VCaP (cell line): ENCODE measurements around the gene RAB6B.

Experiments used
- H3K27ac ChIP-seq: fragments of 450-650 bp; 2 replicates; pipeline ENCODE4 v1.5.1; 2017
- CTCF ChIP-seq: fragments of 450-650 bp; conservative IDR thresholded peaks from 2 replicates; pipeline ENCODE4 v1.5.1; 2017; ENCODE audit warnings: mild to moderate bottlenecking, moderate library complexity

Gene RAB6B

GRCh38 chr3:133939463-133939835 is 43.8 kb upstream of the RAB6B start:
- H3K27ac ChIP-seq, result no peak overlapping the region
- TF ChIP-seq CTCF, result no peak

- no peak overlapping the region for H3K27ac ChIP-seq
- peak; percentile 22; the same call in 1 of the 2 replicates for TF ChIP-seq CTCF
These were observed 43.2 kb upstream of the RAB6B start for GRCh38 chr3:133938770-133939462.

GRCh38 chr3:133937756-133938601 is 42.3 kb upstream of the RAB6B start:
- TF ChIP-seq CTCF, result no peak
- no peak overlapping the region for H3K27ac ChIP-seq

GRCh38 chr3:133937061-133937686 is 41.5 kb upstream of the RAB6B start:
- H3K27ac ChIP-seq, result no peak overlapping the region
- TF ChIP-seq CTCF, result no peak

- no peak overlapping the region for H3K27ac ChIP-seq
- TF ChIP-seq CTCF, result no peak
These were observed 40.4 kb upstream of the RAB6B start for GRCh38 chr3:133935843-133936769.

- TF ChIP-seq CTCF, result no peak
- no peak overlapping the region for H3K27ac ChIP-seq
These were observed 39.5 kb upstream of the RAB6B start for GRCh38 chr3:133934996-133935842.
